Activated T-cell treated with anti-CD3 and anti-CD28 coated beads, Interleukin-2, amount 50 U/mL, for 72 hours (primary cell): ENCODE measurements around the gene CYP4A22. TPM values are rescaled to one million over a fixed set of nuclear protein-coding genes. Genes with fewer than 3 reads are reported as not detected.
"Not testable (repeated sequence)": the region's sequence is repeated elsewhere in the genome, so short reads cannot be mapped to it uniquely, and the experiment has no call there.

Experiments used
- ATAC-seq, 2 donors: fragments of 150-1000 bp; cut with Tn5 transposase; replicated peaks in 1 of 2; 2 replicates each; pipeline ENCODE4 v1.10.0; 2021; ENCODE audit warnings: moderate library complexity in 2 of 2, mild to moderate bottlenecking in 1 of 2
- DNase-seq, 2 donors: peaks; one replicate each; pipeline ENCODE4 v3.0.0; 2021 to 2022; ENCODE audit warnings: mixed read lengths in 1 of 2
- H3K27ac Mint-ChIP-seq: one replicate; pipeline ENCODE4 v1.8.0; 2022; ENCODE audit warnings: mild to moderate bottlenecking, moderate library complexity, mixed read lengths
- H3K27me3 Mint-ChIP-seq: one replicate; pipeline ENCODE4 v1.8.0; 2022; ENCODE audit warnings: low read depth, mixed read lengths
- H3K36me3 Mint-ChIP-seq, 2 donors: one replicate each; pipeline ENCODE4 v1.8.0; 2022; ENCODE audit warnings: mixed read lengths in 2 of 2, mild to moderate bottlenecking in 1 of 2; ENCODE audit not compliant: insufficient read depth in 2 of 2
- H3K4me1 Mint-ChIP-seq: one replicate; pipeline ENCODE4 v1.8.0; 2022; ENCODE audit warnings: low read depth, mixed read lengths
- H3K4me3 Mint-ChIP-seq, 2 donors: one replicate each; pipeline ENCODE4 v1.8.0; 2022; ENCODE audit warnings: mild to moderate bottlenecking in 2 of 2, mixed read lengths in 2 of 2, moderate library complexity in 2 of 2
- H3K9me3 Mint-ChIP-seq, 2 donors: one replicate each; pipeline ENCODE4 v1.8.0; 2022; ENCODE audit warnings: mixed read lengths in 2 of 2
- total RNA-seq, 2 donors: library from RNA; stranded (reverse); gene quantifications; one replicate each; pipeline ENCODE4 v1.2.3, GENCODE V29; 2022

Gene CYP4A22
- not detected for total RNA-seq

- ATAC-seq (no peak), DNase-seq (no peak)
- H3K27ac Mint-ChIP-seq, result no peak within 1 kb of the TSS
- H3K9me3 Mint-ChIP-seq, result peaks cover 0 to 1% of the 10 kb centered on the region in 2 donors
- H3K36me3 Mint-ChIP-seq, result no peaks in the 10 kb centered on the region
- peaks cover 26% of the 10 kb centered on the region for H3K27me3 Mint-ChIP-seq
- no peaks in the 10 kb centered on the region for H3K4me1 Mint-ChIP-seq
- H3K4me3 Mint-ChIP-seq, result no peak within 1 kb of the TSS
These were observed at the start of gene CYP4A22 for GRCh38 chr1:47137198-47137597. Gene CYP4A22 (plus strand): TSS chr1:47137441. CDS start chr1:47137486, 45 bp downstream.

- not testable (repeated sequence) for H3K9me3 Mint-ChIP-seq, ATAC-seq, H3K4me3 Mint-ChIP-seq, H3K36me3 Mint-ChIP-seq, H3K27ac Mint-ChIP-seq, H3K4me1 Mint-ChIP-seq, H3K27me3 Mint-ChIP-seq
- DNase-seq, result peak; percentile 22 to 31
These were observed 47.9 kb upstream of the CYP4A22 start for GRCh38 chr1:47089356-47089755.

DNA sequence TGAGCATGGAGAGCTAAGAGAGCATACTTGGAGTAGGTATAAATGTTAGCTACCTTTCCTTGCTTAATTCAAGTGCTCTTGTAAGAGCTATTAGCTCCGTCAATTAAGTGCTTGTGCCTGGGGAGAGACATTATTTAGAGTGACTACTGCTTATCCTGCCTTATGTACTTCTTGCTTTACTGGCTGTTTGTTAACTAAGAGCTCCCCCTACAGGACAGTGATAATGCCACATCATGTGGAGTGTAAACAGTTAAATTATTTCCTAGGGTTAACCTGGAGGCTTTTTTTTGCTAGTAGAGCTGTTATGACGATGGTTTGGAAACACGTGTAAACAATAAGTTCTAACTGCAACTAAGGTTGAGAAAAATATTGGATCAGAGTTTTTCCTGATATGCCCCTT is 45.8 kb upstream of the CYP4A22 start:
- H3K27me3 Mint-ChIP-seq, H3K9me3 Mint-ChIP-seq, ATAC-seq, H3K4me1 Mint-ChIP-seq, H3K27ac Mint-ChIP-seq, H3K36me3 Mint-ChIP-seq, H3K4me3 Mint-ChIP-seq, DNase-seq: not testable (repeated sequence)

- Mint-ChIP-seq H3K9me3 (peaks cover 2 to 6% of the 10 kb centered on the region in 2 donors), H3K4me3 (no peak overlapping the region), H3K27me3 (peaks cover 22% of the 10 kb centered on the region), H3K36me3 (peaks cover 0 to 2% of the 10 kb centered on the region in 2 donors), H3K4me1 (no peaks in the 10 kb centered on the region), H3K27ac (no peak overlapping the region)
- ATAC-seq, result no peak
- DNase-seq, result no peak
These were observed 32.4 kb upstream of the CYP4A22 start for GRCh38 chr1:47104816-47105215.

DNA sequence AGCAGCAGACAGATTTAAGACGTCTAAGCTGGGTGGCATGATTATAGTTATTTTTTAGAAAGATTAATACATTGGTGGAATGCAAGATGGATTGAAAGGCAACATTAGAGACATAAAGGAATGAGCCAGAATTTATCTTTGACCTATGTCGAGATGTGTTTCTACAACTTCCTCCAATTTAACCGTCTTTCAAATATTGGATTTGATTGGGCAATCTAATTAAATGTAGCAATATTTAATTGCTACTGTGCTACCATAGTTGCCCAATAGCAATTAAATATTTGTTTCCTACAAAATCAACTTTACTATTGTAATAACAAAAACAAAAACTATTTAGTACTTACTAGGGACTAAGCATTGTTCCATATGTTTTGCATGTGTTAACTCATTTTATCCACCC is 30.4 kb upstream of the CYP4A22 start:
- ATAC-seq (no peak), DNase-seq (no peak)
- H3K36me3 Mint-ChIP-seq, result peaks cover 0 to 2% of the 10 kb centered on the region in 2 donors
- H3K27me3 Mint-ChIP-seq, result peaks cover 15% of the 10 kb centered on the region
- H3K4me1 Mint-ChIP-seq, result no peaks in the 10 kb centered on the region
- no peak overlapping the region for H3K27ac Mint-ChIP-seq
- peaks cover 2 to 6% of the 10 kb centered on the region in 2 donors for H3K9me3 Mint-ChIP-seq
- no peak overlapping the region for H3K4me3 Mint-ChIP-seq

DNA sequence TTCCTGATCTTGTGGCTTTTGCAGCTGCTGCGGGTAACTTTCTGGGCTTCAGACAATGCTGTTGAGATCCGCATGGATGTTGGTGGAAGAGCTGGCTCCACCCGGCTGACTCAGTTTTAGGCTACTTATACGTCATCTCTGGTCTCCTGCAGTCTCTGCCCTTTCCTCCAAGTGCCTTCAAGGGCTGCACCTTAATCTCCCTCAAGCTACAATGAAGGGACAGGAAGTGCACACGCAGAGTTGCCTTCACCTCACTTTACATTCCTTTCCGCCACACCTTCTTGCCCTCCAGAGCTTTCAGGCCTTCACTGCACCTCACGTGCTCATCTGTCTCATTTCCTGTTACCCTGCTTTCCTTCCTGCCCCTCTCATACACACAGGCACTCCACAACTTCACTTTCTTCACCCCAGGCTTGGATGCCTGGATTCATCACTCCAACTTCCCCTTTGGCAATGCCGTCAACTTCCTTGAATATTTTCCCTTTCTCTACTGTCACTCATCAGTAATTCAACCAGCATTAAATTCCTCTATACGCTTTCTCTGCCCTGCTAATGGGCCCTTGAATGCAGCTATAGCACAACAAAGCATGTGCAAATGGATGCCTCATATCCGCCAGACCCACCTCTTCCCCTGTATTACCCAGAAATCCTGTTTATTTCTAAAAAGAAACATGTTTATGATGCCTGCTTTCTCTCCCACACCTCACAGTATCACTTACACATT is 29.2 kb upstream of the CYP4A22 start:
- not testable (repeated sequence) for DNase-seq, H3K4me3 Mint-ChIP-seq, H3K4me1 Mint-ChIP-seq

DNA sequence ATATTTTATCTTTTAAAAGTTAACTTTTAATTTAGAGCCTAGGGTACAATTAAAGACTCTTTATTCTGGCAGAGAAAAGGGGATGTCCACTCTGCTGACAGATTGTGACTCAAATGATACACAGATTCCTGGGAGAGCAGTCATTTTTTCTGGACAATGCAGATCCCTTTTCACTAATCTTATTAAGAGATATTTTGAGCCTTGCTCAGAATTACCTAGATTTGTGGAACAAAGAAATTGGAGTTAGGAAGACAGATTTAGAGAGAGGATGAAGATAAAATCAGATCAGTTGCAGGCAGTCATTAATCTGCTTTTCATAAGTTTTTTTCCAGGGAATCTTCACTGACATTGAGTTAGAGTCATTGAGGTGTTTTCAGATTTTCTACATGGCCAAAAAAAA is 27.8 kb upstream of the CYP4A22 start:
- not testable (repeated sequence) for H3K4me1 Mint-ChIP-seq, ATAC-seq, H3K27me3 Mint-ChIP-seq, H3K27ac Mint-ChIP-seq, H3K9me3 Mint-ChIP-seq, H3K4me3 Mint-ChIP-seq, H3K36me3 Mint-ChIP-seq, DNase-seq

More for the DNA sequence above, 29.2 kb upstream of the CYP4A22 start:
- not testable (repeated sequence) for H3K27ac Mint-ChIP-seq, H3K36me3 Mint-ChIP-seq, H3K27me3 Mint-ChIP-seq, H3K9me3 Mint-ChIP-seq
- peak in 1 of 2 donors; percentile 21 for ATAC-seq

GRCh38 chr1:47113178-47113577 is 24.1 kb upstream of the CYP4A22 start:
- DNase-seq, result no peak
- Mint-ChIP-seq H3K27me3 (peaks cover under 1% of the 10 kb centered on the region), H3K9me3 (peaks cover 0 to 3% of the 10 kb centered on the region in 2 donors), H3K27ac (no peak overlapping the region), H3K36me3 (no peaks in the 10 kb centered on the region), H3K4me1 (no peaks in the 10 kb centered on the region), H3K4me3 (no peak overlapping the region)
- no peak for ATAC-seq

DNA sequence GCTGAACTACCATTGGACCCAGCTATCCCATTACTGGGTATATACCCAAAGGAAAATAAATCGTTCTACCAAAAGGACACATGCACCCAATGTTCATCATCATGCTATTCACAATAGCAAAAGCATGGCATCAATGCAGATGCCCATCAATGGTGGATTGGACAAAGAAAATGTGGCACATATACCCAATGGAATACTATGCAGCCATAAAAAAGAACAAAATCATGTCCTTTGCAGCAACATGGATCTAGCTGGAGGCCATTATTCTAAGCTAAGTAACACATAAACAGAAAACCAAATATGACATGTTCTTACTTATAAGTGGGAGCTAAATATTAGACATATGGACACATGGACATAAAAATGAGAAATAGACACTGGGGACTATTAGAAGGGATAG is 16.2 kb upstream of the CYP4A22 start:
- ATAC-seq, H3K4me3 Mint-ChIP-seq, H3K27ac Mint-ChIP-seq, H3K36me3 Mint-ChIP-seq, DNase-seq, H3K4me1 Mint-ChIP-seq, H3K9me3 Mint-ChIP-seq: not testable (repeated sequence)
- peaks cover 11% of the 10 kb centered on the region for H3K27me3 Mint-ChIP-seq

- not testable (repeated sequence) for H3K4me1 Mint-ChIP-seq, H3K36me3 Mint-ChIP-seq, H3K27ac Mint-ChIP-seq, ATAC-seq, H3K9me3 Mint-ChIP-seq, H3K27me3 Mint-ChIP-seq, H3K4me3 Mint-ChIP-seq, DNase-seq
These were observed 12.4 kb upstream of the CYP4A22 start for GRCh38 chr1:47124834-47125233.

- ATAC-seq, H3K4me3 Mint-ChIP-seq, DNase-seq, H3K27ac Mint-ChIP-seq, H3K36me3 Mint-ChIP-seq, H3K9me3 Mint-ChIP-seq, H3K4me1 Mint-ChIP-seq: not testable (repeated sequence)
- H3K27me3 Mint-ChIP-seq, result peaks cover 10% of the 10 kb centered on the region
These were observed 10.2 kb upstream of the CYP4A22 start for GRCh38 chr1:47126997-47127396.

- H3K4me3 Mint-ChIP-seq, result no peak overlapping the region
- peaks cover 2% of the 10 kb centered on the region in 2 donors for H3K9me3 Mint-ChIP-seq
- no peaks in the 10 kb centered on the region for H3K4me1 Mint-ChIP-seq
- no peak for ATAC-seq
- DNase-seq, result no peak
- H3K27ac Mint-ChIP-seq, result no peak overlapping the region
- peaks cover 10% of the 10 kb centered on the region for H3K27me3 Mint-ChIP-seq
- no peaks in the 10 kb centered on the region for H3K36me3 Mint-ChIP-seq
These were observed 9.0 kb upstream of the CYP4A22 start for GRCh38 chr1:47128221-47128620.

DNA sequence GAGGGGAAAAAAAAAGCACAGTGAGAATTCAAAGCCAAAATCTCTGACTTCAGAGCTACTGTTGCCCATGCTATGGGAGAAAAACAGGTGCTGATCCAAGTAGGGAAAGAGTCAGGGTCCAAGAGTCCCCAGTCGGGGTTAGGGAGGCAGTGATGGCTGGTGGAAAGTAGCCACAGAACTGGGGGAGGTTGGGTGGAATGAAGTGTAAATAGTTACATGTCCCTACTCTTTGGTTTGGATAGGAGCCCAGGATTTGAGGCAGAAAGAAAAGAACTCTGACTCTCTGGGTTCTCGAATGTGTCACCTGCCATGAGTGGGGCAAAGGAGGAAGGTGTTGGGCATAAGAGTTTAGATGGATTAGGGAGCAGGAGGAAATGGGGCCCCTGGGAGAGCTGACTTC is 8.4 kb upstream of the CYP4A22 start:
- not testable (repeated sequence) for H3K4me1 Mint-ChIP-seq, H3K27ac Mint-ChIP-seq, DNase-seq

More for the DNA sequence above, 8.4 kb upstream of the CYP4A22 start:
- not testable (repeated sequence) for H3K36me3 Mint-ChIP-seq, ATAC-seq, H3K4me3 Mint-ChIP-seq, H3K9me3 Mint-ChIP-seq
- peaks cover 10% of the 10 kb centered on the region for H3K27me3 Mint-ChIP-seq
